GM23338 (cell line): ENCODE measurements around the gene ITGB6. TPM values are rescaled to one million over a fixed set of nuclear protein-coding genes. Genes with fewer than 3 reads are reported as not detected.

ENCODE experiments used
- ATAC-seq: fragments of 200-7000 bp; cut with Tn5 transposase; 3 replicates; pipeline ENCODE4 v1.9.1; 2020
- DNase-seq: peaks from one replicate; pipeline ENCODE4 v3.0.0-alpha.2; 2015; ENCODE audit warnings: low spot score
- H2AFZ ChIP-seq: fragments of 200-600 bp; sonication (generic); 2 replicates; pipeline ENCODE4 v1.8.0; 2016; ENCODE audit warnings: antibody characterized with exemption, mild to moderate bottlenecking, moderate library complexity
- H3F3A ChIP-seq: fragments of 200-600 bp; sonication (generic); replicated peaks from 2 replicates; pipeline ENCODE4 v1.8.0; 2017; ENCODE audit warnings: antibody characterized with exemption, mixed run types, low read depth
- H3K27ac ChIP-seq: fragments of 200-600 bp; sonication (generic); 2 replicates; pipeline ENCODE4 v1.6.1; 2016; ENCODE audit warnings: low read depth
- H3K27me3 ChIP-seq: fragments of 200-600 bp; sonication (generic); 2 replicates; pipeline ENCODE4 v1.8.0; 2016; ENCODE audit warnings: mild to moderate bottlenecking, mixed run types, moderate library complexity; ENCODE audit not compliant: insufficient read depth
- H3K36me3 ChIP-seq: fragments of 200-600 bp; sonication (generic); 2 replicates; pipeline ENCODE4 v1.8.0; 2016; ENCODE audit warnings: mild to moderate bottlenecking; ENCODE audit not compliant: insufficient read depth
- H3K4me1 ChIP-seq: fragments of 200-600 bp; sonication (generic); 2 replicates; pipeline ENCODE4 v1.8.0; 2016; ENCODE audit warnings: mild to moderate bottlenecking, moderate library complexity; ENCODE audit not compliant: insufficient read depth
- H3K4me2 ChIP-seq: fragments of 200-600 bp; sonication (generic); 2 replicates; pipeline ENCODE4 v1.7.1; 2017; ENCODE audit warnings: mixed run types
- H3K4me3 ChIP-seq: fragments of 200-600 bp; sonication (generic); 2 replicates; pipeline ENCODE4 v1.6.1; 2016; ENCODE audit warnings: mixed run types
- H3K79me2 ChIP-seq: fragments of 200-600 bp; sonication (generic); replicated peaks from 2 replicates; pipeline ENCODE4 v1.8.0; 2017; ENCODE audit warnings: mild to moderate bottlenecking; ENCODE audit not compliant: insufficient read depth
- H3K9me2 ChIP-seq: fragments of 200-600 bp; sonication (generic); 2 replicates; pipeline ENCODE4 v1.8.0; 2017; ENCODE audit not compliant: insufficient read depth
- H4K20me1 ChIP-seq: fragments of 200-600 bp; sonication (generic); replicated peaks from 2 replicates; pipeline ENCODE4 v1.8.0; 2017; ENCODE audit warnings: mild to moderate bottlenecking; ENCODE audit not compliant: insufficient read depth
- H3K27ac Mint-ChIP-seq: 2 replicates; pipeline ENCODE4 v1.8.0; 2020; ENCODE audit warnings: inconsistent platforms, mild to moderate bottlenecking, moderate library complexity, mixed read lengths
- H3K27me3 Mint-ChIP-seq: 3 replicates; pipeline ENCODE4 v1.8.0; 2022; ENCODE audit warnings: low read depth, mild to moderate bottlenecking, moderate library complexity, mixed read lengths, inconsistent platforms; ENCODE audit not compliant: insufficient read depth, poor library complexity
- H3K36me3 Mint-ChIP-seq: 3 replicates; pipeline ENCODE4 v1.8.0; 2021; ENCODE audit warnings: low read depth, mild to moderate bottlenecking, inconsistent platforms, moderate library complexity, mixed read lengths
- H3K4me1 Mint-ChIP-seq: 3 replicates; pipeline ENCODE4 v1.8.0; 2020; ENCODE audit warnings: mild to moderate bottlenecking, inconsistent platforms, mixed read lengths
- H3K4me3 Mint-ChIP-seq: 3 replicates; pipeline ENCODE4 v1.8.0; 2021; ENCODE audit warnings: moderate library complexity, mild to moderate bottlenecking, inconsistent platforms, mixed read lengths
- H3K9me3 Mint-ChIP-seq: 3 replicates; pipeline ENCODE4 v1.8.0; 2020; ENCODE audit warnings: moderate library complexity, mild to moderate bottlenecking, inconsistent platforms, mixed read lengths
- CREB1 ChIP-seq: fragments of 250-450 bp; sonication (Bioruptor Pico); IDR thresholded peaks from 2 replicates; pipeline ENCODE4 v1.5.0; 2020; ENCODE audit warnings: low read depth, mild to moderate bottlenecking, moderate library complexity
- EZH2 ChIP-seq: fragments of 200-600 bp; sonication (generic); IDR thresholded peaks from one replicate; pipeline ENCODE4 v1.8.0; 2017; ENCODE audit warnings: antibody characterized with exemption, mild to moderate bottlenecking, low read depth; ENCODE audit not compliant: unreplicated experiment
- EZH2phosphoT487 ChIP-seq: fragments of 200-600 bp; sonication (generic); IDR thresholded peaks from one replicate; pipeline ENCODE4 v1.8.1; 2018; ENCODE audit warnings: antibody characterized with exemption; ENCODE audit not compliant: unreplicated experiment
- JUNB ChIP-seq: IDR thresholded peaks from one replicate; pipeline ENCODE4 v1.6.1; 2016; ENCODE audit warnings: antibody characterized with exemption; ENCODE audit not compliant: unreplicated experiment
- NANOG ChIP-seq: IDR thresholded peaks from 2 replicates; pipeline ENCODE4 v1.6.1; 2016; ENCODE audit warnings: antibody characterized with exemption, borderline replicate concordance
- POLR2AphosphoS5 ChIP-seq: IDR thresholded peaks from 2 replicates; pipeline ENCODE4 v1.6.1; 2016; ENCODE audit warnings: antibody characterized with exemption, low read depth
- STAT1 ChIP-seq: IDR thresholded peaks from one replicate; pipeline ENCODE4 v1.6.1; 2016; ENCODE audit warnings: antibody characterized with exemption; ENCODE audit not compliant: unreplicated experiment
- ZNF114 ChIP-seq: fragments of 250-450 bp; sonication (Bioruptor Pico); IDR thresholded peaks from 2 replicates; pipeline ENCODE4 v1.5.0; 2020; ENCODE audit warnings: mild to moderate bottlenecking, moderate library complexity
- ZNF331 ChIP-seq: fragments of 250-450 bp; sonication (Bioruptor Pico); IDR thresholded peaks from 2 replicates; pipeline ENCODE4 v1.5.0; 2020; ENCODE audit warnings: low read depth, mild to moderate bottlenecking, moderate library complexity
- polyA plus RNA-seq: library from polyadenylated mRNA; unstranded; fragments of >200 nt; fragmentation: Nextera tagmentation; extraction: Ambion mirVana; gene quantifications from 2 replicates; pipeline ENCODE4 v1.2.1, GENCODE V29; 2016
- total RNA-seq: library from RNA; depleted of rRNA; stranded (reverse); fragments of >200 nt; shearing (Covaris generic); gene quantifications from 2 replicates; pipeline ENCODE4 v1.2.3, GENCODE V29; 2014
- TF ChIP-seq, protein P1 (sequence below), 2 experiments: fragments of 200-600 bp in 1 of 2; sonication (generic) in 1 of 2; conservative IDR thresholded peaks; 2 replicates each; pipeline versions ENCODE4 v1.5.1 to v1.6.1; 2016 to 2017; ENCODE audit warnings: antibody characterized with exemption in 2 of 2, low read depth in 2 of 2, mild to moderate bottlenecking in 2 of 2, moderate library complexity in 1 of 2
- TF ChIP-seq, protein P2 (sequence below): IDR thresholded peaks from one replicate; pipeline ENCODE4 v1.6.1; 2018; ENCODE audit warnings: antibody characterized with exemption; ENCODE audit not compliant: unreplicated experiment
- TF ChIP-seq, protein P3 (sequence below): fragments of 250-450 bp; sonication (Bioruptor Pico); IDR thresholded peaks from 2 replicates; pipeline ENCODE4 v1.5.0; 2020; ENCODE audit warnings: mild to moderate bottlenecking, moderate library complexity
- TF ChIP-seq, protein P4 (sequence below): IDR thresholded peaks from 2 replicates; pipeline ENCODE4 v1.6.1; 2016; ENCODE audit warnings: antibody characterized with exemption

The ITGB6 gene
- total and polyA plus RNA-seq, 2 experiments from 2014 or later = not detected

DNA sequence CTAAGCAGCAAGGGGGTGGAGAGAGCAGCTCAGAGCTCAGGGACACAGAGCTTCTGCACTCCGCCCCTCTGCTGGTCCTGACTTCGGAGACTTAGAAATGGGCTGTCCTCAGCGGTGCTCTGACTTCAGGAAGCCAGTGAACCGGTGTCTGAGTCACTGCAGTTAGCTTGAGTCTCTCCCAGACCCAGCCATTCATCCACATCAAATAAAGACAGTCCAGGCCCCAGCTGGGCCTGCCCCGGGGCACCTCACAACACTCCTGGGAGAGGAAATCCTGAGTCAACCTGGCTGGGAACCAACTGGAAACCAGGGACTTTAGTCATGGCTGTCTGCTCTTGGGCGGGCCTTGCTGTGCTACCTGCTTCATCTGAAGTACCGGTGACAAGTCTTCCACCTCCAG lies 5.4 kb upstream of the ITGB6 start:
- Histone ChIP-seq H3K4me3 (no peak overlapping the region), H4K20me1 (no peaks in the 10 kb centered on the region), H3K4me1 (no peaks in the 10 kb centered on the region), H2AFZ (no peak overlapping the region), H3K36me3 (no peaks in the 10 kb centered on the region), H3F3A (no peaks in the 10 kb centered on the region), H3K27ac (no peak overlapping the region), H3K4me2 (no peak overlapping the region), H3K27me3 (no peaks in the 10 kb centered on the region), H3K79me2 (no peaks in the 10 kb centered on the region), H3K9me2 (no peaks in the 10 kb centered on the region)
- ATAC-seq (no peak), DNase-seq (no peak)
- no peaks in the 10 kb centered on the region for H3K36me3 Mint-ChIP-seq
- no peak overlapping the region for H3K4me3 Mint-ChIP-seq
- TF ChIP-seq, protein P1, sequence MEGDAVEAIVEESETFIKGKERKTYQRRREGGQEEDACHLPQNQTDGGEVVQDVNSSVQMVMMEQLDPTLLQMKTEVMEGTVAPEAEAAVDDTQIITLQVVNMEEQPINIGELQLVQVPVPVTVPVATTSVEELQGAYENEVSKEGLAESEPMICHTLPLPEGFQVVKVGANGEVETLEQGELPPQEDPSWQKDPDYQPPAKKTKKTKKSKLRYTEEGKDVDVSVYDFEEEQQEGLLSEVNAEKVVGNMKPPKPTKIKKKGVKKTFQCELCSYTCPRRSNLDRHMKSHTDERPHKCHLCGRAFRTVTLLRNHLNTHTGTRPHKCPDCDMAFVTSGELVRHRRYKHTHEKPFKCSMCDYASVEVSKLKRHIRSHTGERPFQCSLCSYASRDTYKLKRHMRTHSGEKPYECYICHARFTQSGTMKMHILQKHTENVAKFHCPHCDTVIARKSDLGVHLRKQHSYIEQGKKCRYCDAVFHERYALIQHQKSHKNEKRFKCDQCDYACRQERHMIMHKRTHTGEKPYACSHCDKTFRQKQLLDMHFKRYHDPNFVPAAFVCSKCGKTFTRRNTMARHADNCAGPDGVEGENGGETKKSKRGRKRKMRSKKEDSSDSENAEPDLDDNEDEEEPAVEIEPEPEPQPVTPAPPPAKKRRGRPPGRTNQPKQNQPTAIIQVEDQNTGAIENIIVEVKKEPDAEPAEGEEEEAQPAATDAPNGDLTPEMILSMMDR (conservative IDR thresholded peaks at IDR 0.05; ENCODE audit: low read depth in 2 of 2) = no peak
- TF ChIP-seq POLR2AphosphoS5 = no peak
- TF ChIP-seq STAT1 = no peak
- no peak for TF ChIP-seq NANOG
- no peak for TF ChIP-seq EZH2
- no peak for TF ChIP-seq ZNF114 (CRISPR knock-in tag)
- TF ChIP-seq, protein P2, sequence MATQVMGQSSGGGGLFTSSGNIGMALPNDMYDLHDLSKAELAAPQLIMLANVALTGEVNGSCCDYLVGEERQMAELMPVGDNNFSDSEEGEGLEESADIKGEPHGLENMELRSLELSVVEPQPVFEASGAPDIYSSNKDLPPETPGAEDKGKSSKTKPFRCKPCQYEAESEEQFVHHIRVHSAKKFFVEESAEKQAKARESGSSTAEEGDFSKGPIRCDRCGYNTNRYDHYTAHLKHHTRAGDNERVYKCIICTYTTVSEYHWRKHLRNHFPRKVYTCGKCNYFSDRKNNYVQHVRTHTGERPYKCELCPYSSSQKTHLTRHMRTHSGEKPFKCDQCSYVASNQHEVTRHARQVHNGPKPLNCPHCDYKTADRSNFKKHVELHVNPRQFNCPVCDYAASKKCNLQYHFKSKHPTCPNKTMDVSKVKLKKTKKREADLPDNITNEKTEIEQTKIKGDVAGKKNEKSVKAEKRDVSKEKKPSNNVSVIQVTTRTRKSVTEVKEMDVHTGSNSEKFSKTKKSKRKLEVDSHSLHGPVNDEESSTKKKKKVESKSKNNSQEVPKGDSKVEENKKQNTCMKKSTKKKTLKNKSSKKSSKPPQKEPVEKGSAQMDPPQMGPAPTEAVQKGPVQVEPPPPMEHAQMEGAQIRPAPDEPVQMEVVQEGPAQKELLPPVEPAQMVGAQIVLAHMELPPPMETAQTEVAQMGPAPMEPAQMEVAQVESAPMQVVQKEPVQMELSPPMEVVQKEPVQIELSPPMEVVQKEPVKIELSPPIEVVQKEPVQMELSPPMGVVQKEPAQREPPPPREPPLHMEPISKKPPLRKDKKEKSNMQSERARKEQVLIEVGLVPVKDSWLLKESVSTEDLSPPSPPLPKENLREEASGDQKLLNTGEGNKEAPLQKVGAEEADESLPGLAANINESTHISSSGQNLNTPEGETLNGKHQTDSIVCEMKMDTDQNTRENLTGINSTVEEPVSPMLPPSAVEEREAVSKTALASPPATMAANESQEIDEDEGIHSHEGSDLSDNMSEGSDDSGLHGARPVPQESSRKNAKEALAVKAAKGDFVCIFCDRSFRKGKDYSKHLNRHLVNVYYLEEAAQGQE = no peak
- no peak for TF ChIP-seq CREB1 (CRISPR knock-in tag)
- TF ChIP-seq EZH2phosphoT487 = no peak
- TF ChIP-seq JUNB = no peak
- TF ChIP-seq, protein P3, sequence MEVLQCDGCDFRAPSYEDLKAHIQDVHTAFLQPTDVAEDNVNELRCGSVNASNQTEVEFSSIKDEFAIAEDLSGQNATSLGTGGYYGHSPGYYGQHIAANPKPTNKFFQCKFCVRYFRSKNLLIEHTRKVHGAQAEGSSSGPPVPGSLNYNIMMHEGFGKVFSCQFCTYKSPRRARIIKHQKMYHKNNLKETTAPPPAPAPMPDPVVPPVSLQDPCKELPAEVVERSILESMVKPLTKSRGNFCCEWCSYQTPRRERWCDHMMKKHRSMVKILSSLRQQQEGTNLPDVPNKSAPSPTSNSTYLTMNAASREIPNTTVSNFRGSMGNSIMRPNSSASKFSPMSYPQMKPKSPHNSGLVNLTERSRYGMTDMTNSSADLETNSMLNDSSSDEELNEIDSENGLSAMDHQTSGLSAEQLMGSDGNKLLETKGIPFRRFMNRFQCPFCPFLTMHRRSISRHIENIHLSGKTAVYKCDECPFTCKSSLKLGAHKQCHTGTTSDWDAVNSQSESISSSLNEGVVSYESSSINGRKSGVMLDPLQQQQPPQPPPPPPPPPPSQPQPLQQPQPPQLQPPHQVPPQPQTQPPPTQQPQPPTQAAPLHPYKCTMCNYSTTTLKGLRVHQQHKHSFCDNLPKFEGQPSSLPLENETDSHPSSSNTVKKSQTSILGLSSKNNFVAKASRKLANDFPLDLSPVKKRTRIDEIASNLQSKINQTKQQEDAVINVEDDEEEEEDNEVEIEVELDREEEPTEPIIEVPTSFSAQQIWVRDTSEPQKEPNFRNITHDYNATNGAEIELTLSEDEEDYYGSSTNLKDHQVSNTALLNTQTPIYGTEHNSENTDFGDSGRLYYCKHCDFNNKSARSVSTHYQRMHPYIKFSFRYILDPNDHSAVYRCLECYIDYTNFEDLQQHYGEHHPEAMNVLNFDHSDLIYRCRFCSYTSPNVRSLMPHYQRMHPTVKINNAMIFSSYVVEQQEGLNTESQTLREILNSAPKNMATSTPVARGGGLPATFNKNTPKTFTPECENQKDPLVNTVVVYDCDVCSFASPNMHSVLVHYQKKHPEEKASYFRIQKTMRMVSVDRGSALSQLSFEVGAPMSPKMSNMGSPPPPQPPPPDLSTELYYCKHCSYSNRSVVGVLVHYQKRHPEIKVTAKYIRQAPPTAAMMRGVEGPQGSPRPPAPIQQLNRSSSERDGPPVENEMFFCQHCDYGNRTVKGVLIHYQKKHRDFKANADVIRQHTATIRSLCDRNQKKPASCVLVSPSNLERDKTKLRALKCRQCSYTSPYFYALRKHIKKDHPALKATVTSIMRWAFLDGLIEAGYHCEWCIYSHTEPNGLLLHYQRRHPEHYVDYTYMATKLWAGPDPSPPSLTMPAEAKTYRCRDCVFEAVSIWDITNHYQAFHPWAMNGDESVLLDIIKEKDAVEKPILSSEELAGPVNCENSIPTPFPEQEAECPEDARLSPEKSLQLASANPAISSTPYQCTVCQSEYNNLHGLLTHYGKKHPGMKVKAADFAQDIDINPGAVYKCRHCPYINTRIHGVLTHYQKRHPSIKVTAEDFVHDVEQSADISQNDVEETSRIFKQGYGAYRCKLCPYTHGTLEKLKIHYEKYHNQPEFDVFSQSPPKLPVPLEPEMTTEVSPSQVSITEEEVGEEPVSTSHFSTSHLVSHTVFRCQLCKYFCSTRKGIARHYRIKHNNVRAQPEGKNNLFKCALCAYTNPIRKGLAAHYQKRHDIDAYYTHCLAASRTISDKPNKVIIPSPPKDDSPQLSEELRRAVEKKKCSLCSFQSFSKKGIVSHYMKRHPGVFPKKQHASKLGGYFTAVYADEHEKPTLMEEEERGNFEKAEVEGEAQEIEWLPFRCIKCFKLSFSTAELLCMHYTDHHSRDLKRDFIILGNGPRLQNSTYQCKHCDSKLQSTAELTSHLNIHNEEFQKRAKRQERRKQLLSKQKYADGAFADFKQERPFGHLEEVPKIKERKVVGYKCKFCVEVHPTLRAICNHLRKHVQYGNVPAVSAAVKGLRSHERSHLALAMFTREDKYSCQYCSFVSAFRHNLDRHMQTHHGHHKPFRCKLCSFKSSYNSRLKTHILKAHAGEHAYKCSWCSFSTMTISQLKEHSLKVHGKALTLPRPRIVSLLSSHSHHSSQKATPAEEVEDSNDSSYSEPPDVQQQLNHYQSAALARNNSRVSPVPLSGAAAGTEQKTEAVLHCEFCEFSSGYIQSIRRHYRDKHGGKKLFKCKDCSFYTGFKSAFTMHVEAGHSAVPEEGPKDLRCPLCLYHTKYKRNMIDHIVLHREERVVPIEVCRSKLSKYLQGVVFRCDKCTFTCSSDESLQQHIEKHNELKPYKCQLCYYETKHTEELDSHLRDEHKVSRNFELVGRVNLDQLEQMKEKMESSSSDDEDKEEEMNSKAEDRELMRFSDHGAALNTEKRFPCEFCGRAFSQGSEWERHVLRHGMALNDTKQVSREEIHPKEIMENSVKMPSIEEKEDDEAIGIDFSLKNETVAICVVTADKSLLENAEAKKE (CRISPR knock-in tag) = no peak
- TF ChIP-seq, protein P4, sequence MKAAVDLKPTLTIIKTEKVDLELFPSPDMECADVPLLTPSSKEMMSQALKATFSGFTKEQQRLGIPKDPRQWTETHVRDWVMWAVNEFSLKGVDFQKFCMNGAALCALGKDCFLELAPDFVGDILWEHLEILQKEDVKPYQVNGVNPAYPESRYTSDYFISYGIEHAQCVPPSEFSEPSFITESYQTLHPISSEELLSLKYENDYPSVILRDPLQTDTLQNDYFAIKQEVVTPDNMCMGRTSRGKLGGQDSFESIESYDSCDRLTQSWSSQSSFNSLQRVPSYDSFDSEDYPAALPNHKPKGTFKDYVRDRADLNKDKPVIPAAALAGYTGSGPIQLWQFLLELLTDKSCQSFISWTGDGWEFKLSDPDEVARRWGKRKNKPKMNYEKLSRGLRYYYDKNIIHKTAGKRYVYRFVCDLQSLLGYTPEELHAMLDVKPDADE = no peak
- TF ChIP-seq ZNF331 (CRISPR knock-in tag) = no peak
- H3K27me3 Mint-ChIP-seq = peaks cover 2% of the 10 kb centered on the region
- H3K4me1 Mint-ChIP-seq = no peaks in the 10 kb centered on the region; the same call in 2 of the 3 replicates
- H3K9me3 Mint-ChIP-seq = peaks cover 7% of the 10 kb centered on the region; the same call in 2 of the 3 replicates
- no peak overlapping the region for H3K27ac Mint-ChIP-seq
